ENCODE measurements around the gene PRR7.

Gene PRR7

DNA sequence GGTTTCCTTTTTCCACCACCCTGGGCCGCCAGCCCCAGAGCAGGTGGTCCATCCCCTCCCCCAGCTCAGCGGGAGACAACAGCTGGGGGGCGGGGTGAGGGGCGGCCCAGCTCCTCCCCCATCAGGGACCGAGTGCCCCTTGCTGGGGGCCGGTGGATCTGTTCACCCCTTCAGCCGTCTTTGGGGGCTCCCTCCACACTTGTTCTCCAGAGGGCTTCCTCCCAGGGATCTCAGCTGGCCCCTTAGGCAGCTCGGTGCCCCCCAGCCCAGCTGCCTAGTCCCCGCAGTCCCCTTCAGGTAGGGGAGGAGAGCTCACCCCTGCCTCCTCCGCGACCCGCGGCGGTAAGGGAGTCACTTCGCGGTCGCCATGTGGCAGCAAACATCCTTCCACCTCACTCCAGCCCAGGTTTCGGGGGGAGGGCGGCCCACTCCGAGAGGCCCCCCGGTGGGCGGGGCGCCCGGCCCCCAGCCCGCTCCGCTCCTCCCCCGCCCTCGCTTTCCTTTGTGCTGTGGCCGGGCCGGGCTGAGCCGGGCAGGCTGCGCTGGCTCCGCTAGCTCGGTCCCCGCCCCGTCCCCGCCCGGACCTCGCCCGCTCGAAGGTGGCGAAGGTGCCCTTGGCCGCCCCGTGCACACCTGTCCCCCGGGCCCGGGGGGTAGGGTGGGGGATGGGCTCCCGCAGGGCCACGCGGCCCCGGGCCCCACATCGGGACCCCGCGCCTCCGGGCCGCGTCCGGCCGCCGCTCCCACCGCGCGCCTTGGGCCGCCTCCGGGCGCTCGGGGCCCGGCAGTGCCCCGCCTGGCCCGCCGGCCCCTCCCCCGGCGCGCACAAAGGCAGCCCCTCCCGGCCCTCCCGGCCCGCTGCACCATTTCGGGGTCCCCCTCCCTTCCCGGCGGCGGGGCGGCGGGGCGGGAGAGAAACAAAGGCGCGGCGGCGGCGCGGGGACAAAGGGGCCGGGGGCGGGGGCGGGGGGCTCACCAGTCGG, 26.1 kb downstream of the PRR7 start:
- H3K9me3 ChIP-seq (ENCODE audit: control extremely low read depth in 1 of 5, control insufficient read depth in 4 of 5, insufficient read depth in 2 of 5, low read depth in 1 of 5, low read length in 4 of 5) = no peaks in the 10 kb centered on the region
- peak overlapping the region in 1 of 2 experiments; percentile 5 for H3K27ac ChIP-seq (ENCODE audit: insufficient read depth in 1 of 2, low read depth in 1 of 2, low read length in 2 of 2, poor library complexity in 1 of 2, severe bottlenecking in 2 of 2)
- CTCF ChIA-PET = interaction anchor here (0.7 to 1.9 kb wide), 9 partner anchors 9 to 164 kb away, joined by 3 to 12 read pairs (median 5); no protein-coding TSS in a partner anchor
- POLR2A ChIA-PET = interaction anchor here (1.4 kb wide), 1 partner anchor 17 kb away, joined by 4 read pairs; no protein-coding TSS in a partner anchor
- no peaks in the 10 kb centered on the region for H3K27me3 ChIP-seq (replicated peaks in 2 of 5; ENCODE audit: control insufficient read depth in 4 of 5, insufficient read depth in 5 of 5, low read length in 4 of 5)
- DNase-seq = peak; percentile 59 to 88 (median 85)
- WGBS (ENCODE audit: insufficient coverage) = 3% methylated on average over 34 of the region's 93 CpGs
- H3K4me1 ChIP-seq (ENCODE audit: control extremely low read depth in 1 of 4, control insufficient read depth in 4 of 4, insufficient read depth in 4 of 4, low read length in 3 of 4) = peaks cover 0 to 36% (median 32%) of the 10 kb centered on the region in 4 experiments
- peak overlapping the region in 6 of 7 experiments; percentile 36 to 76 (median 60) for H3K4me3 ChIP-seq (ENCODE audit: control insufficient read depth in 1 of 7, extremely low read depth in 1 of 7, insufficient read depth in 4 of 7, low read depth in 2 of 7, low read length in 6 of 7)
- H3K36me3 ChIP-seq (ENCODE audit: control insufficient read depth in 4 of 4, insufficient read depth in 4 of 4, low read length in 3 of 4) = peaks cover 0 to 6% (median 2%) of the 10 kb centered on the region in 4 experiments

DNA sequence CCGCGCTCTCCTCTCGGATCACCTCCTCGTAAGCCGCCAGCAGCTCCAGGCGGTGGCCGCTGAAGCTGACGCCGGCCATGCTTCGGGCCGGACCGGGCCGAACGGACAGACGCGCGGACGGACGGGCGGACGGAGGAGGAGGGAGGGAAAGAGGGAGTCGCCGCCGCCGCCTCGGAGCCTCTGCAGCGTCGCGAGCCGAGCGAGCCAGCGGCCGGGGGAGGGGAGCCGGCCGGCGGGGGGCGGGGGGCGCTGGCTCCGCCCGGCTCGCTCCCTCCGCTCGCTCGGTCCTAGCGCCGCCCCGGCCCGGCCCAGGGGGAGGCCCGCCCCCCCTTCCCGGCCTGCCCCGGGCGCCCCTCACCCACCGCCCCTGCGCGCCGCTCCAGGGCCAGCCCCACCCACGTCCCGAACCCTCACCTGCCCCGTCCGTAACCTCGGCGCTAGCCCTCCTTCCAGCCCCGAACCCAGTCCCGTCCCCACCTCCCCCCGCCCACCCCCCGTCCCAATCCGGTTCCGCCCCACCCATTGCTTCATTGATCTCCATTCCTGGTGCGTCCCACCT, 26.9 kb downstream of the PRR7 start, which contains the start of gene DBN1:
TSS of gene DBN1 (minus strand) at position 192 of the 559 bp plus-strand sequence. CDS start at position 79, 113 bp downstream.
- Histone ChIP-seq H3K4me1 (ENCODE audit: control extremely low read depth in 1 of 4, control insufficient read depth in 4 of 4, insufficient read depth in 4 of 4, low read length in 3 of 4) (peaks cover 0 to 43% (median 38%) of the 10 kb centered on the region in 4 experiments), H3K27me3 (replicated peaks in 2 of 5; ENCODE audit: control insufficient read depth in 4 of 5, insufficient read depth in 5 of 5, low read length in 4 of 5) (no peaks in the 10 kb centered on the region), H3K36me3 (ENCODE audit: control insufficient read depth in 4 of 4, insufficient read depth in 4 of 4, low read length in 3 of 4) (peaks cover 0 to 2% (median under 1%) of the 10 kb centered on the region in 4 experiments), H3K9me3 (ENCODE audit: control extremely low read depth in 1 of 5, control insufficient read depth in 4 of 5, insufficient read depth in 2 of 5, low read depth in 1 of 5, low read length in 4 of 5) (no peaks in the 10 kb centered on the region), H3K4me3 (ENCODE audit: control insufficient read depth in 1 of 7, extremely low read depth in 1 of 7, insufficient read depth in 4 of 7, low read depth in 2 of 7, low read length in 6 of 7) (peak within 1 kb of the TSS; percentile 15 to 76 (median 58)), H3K27ac (ENCODE audit: insufficient read depth in 1 of 2, low read depth in 1 of 2, low read length in 2 of 2, poor library complexity in 1 of 2, severe bottlenecking in 2 of 2) (peak within 1 kb of the TSS in 1 of 2 experiments; percentile 5)
- DNase-seq = peak in 1 of 3 donors; percentile 36
- ChIA-PET CTCF (interaction anchor here (0.8 to 1.3 kb wide), 3 partner anchors 16 to 34 kb away, joined by 3 to 7 read pairs (median 3); no protein-coding TSS in a partner anchor), POLR2A (no interaction called here)
- 3% methylated on average over 25 of the region's 69 CpGs for WGBS (ENCODE audit: insufficient coverage)

DNA sequence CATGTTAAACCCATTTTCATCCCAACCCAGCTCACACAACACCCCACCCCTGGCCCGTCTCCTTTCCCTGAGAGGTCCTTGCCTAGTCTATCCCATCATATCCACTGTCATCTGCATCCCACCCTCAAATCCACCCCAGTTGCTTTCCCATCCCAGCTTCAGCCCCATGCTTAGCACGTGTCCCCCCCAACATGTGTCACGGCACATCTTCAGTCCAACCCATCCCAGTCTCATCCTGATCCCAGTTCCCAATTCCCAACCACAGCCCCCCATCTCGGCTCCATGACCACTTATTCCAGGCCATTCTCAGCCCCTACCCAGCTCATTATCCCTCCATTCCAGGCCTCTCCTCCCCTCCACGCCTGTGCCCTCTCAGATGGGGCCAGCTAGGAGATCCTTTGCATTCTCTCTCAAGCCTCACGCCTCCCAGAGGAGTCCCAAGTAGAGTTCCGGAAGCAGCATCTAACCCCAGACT, 27.4 kb downstream of the PRR7 start:
- POLR2A ChIA-PET = no interaction called here
- Histone ChIP-seq H3K27ac (ENCODE audit: insufficient read depth in 1 of 2, low read depth in 1 of 2, low read length in 2 of 2, poor library complexity in 1 of 2, severe bottlenecking in 2 of 2) (no peak overlapping the region), H3K27me3 (replicated peaks in 2 of 5; ENCODE audit: control insufficient read depth in 4 of 5, insufficient read depth in 5 of 5, low read length in 4 of 5) (no peaks in the 10 kb centered on the region), H3K9me3 (ENCODE audit: control extremely low read depth in 1 of 5, control insufficient read depth in 4 of 5, insufficient read depth in 2 of 5, low read depth in 1 of 5, low read length in 4 of 5) (no peaks in the 10 kb centered on the region), H3K36me3 (ENCODE audit: control insufficient read depth in 4 of 4, insufficient read depth in 4 of 4, low read length in 3 of 4) (no peaks in the 10 kb centered on the region), H3K4me1 (ENCODE audit: control extremely low read depth in 1 of 4, control insufficient read depth in 4 of 4, insufficient read depth in 4 of 4, low read length in 3 of 4) (peaks cover 0 to 48% (median 42%) of the 10 kb centered on the region in 4 experiments), H3K4me3 (ENCODE audit: control insufficient read depth in 1 of 7, extremely low read depth in 1 of 7, insufficient read depth in 4 of 7, low read depth in 2 of 7, low read length in 6 of 7) (peak overlapping the region in 1 of 7 experiments; percentile 76)
- no peak for DNase-seq
- 90% methylated on average over 6 of the region's 7 CpGs for WGBS (ENCODE audit: insufficient coverage)
- CTCF ChIA-PET = no interaction called here

DNA sequence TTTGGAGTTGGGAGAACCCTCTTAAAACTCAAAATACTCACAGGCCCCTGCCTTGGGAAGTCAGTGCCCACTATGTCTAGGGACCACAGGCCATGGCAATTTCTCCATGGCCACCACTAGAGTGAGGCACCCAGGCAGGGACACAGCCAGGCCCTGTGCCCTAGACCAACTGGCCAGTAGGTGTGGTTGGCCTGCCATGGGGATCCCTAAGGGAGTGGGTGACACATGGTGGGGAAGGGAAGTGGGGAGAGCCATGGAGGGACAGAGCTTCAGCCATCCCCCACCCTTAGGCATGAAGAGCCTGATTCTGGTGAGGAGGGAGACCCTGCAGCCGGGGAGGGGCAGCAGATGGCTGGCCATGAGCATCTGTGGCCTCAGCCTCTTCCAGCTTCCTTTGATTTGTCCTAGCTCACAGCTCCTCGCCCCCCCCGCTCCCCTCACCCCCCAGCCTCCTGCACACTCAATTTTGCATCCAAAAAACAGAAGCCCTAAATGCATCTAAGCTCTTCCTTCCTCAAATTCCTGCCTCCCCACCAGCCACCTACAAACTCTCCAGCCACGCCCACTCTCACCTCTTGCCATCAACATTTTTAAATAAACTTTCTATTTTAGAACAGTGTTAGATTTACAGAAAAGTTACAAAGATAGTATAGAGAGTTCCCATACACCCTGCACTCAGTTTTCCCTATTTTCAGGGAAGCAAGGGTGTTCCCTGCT, 28.4 kb downstream of the PRR7 start:
- Histone ChIP-seq H3K4me1 (ENCODE audit: control extremely low read depth in 1 of 4, control insufficient read depth in 4 of 4, insufficient read depth in 4 of 4, low read length in 3 of 4) (peaks cover 0 to 57% (median 52%) of the 10 kb centered on the region in 4 experiments), H3K4me3 (ENCODE audit: control insufficient read depth in 1 of 7, extremely low read depth in 1 of 7, insufficient read depth in 4 of 7, low read depth in 2 of 7, low read length in 6 of 7) (no peak overlapping the region), H3K27me3 (replicated peaks in 2 of 5; ENCODE audit: control insufficient read depth in 4 of 5, insufficient read depth in 5 of 5, low read length in 4 of 5) (no peaks in the 10 kb centered on the region), H3K27ac (ENCODE audit: insufficient read depth in 1 of 2, low read depth in 1 of 2, low read length in 2 of 2, poor library complexity in 1 of 2, severe bottlenecking in 2 of 2) (no peak overlapping the region), H3K36me3 (ENCODE audit: control insufficient read depth in 4 of 4, insufficient read depth in 4 of 4, low read length in 3 of 4) (no peaks in the 10 kb centered on the region), H3K9me3 (ENCODE audit: control extremely low read depth in 1 of 5, control insufficient read depth in 4 of 5, insufficient read depth in 2 of 5, low read depth in 1 of 5, low read length in 4 of 5) (no peaks in the 10 kb centered on the region)
- CTCF ChIA-PET = interaction anchor here (0.7 to 7.0 kb wide), 5 partner anchors 11 to 26 kb away, joined by 3 to 62 read pairs (median 40); no protein-coding TSS in a partner anchor
- POLR2A ChIA-PET = no interaction called here
- peak in 2 of 3 donors; percentile 47 to 54 for DNase-seq
- WGBS (ENCODE audit: insufficient coverage) = 26% methylated on average over 3 of the region's 4 CpGs

DNA sequence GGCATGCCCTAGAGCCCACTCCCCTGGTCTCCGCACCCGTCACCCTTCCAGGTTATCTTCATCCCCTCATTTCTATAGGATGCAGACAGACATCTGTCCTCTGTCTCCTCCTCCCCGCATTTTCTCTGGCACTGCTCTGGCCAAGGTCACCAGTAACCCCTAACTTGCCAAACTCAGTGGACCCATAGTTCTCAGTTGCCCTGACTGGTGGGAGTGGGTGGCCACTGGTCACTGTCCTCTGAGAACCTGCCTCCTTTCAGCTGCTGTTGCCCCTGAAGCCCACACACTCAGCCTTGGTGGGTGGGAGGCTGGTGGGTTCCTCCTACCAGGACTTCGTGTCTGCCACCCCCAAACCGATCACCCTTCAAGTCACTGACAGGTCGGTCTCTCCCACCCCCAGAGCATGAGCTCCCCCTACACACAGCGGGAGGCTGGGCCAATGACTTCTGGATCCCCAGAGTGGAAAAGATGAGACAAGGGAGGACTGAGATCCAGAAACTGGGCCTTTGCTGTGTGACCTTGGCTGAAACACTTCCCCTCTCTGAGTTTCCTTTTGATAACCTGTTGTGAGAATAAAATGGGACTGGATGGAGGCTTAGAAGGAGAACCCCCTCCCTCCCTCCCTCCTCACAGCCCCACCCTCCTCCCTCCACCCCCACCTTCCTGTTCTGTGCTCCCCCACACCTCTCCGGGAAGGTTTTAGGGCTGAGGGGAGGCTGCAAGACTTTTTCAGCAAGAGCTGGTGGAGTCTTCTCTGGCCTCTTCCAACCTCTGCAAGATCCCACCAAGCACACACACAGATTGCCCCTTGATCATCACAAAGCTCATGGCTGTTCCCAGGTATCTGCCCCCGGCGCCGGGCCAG, 29.2 kb downstream of the PRR7 start:
- 70% methylated on average over 2 of the region's 11 CpGs for WGBS (ENCODE audit: insufficient coverage)
- POLR2A ChIA-PET = interaction anchor here (0.9 kb wide), 1 partner anchor 22 kb away, joined by 3 read pairs; the partner anchor contains the start of gene PDLIM7
- no peaks in the 10 kb centered on the region for H3K9me3 ChIP-seq (ENCODE audit: control extremely low read depth in 1 of 5, control insufficient read depth in 4 of 5, insufficient read depth in 2 of 5, low read depth in 1 of 5, low read length in 4 of 5)
- H3K4me1 ChIP-seq (ENCODE audit: control extremely low read depth in 1 of 4, control insufficient read depth in 4 of 4, insufficient read depth in 4 of 4, low read length in 3 of 4) = peaks cover 0 to 60% (median 54%) of the 10 kb centered on the region in 4 experiments
- no peak overlapping the region for H3K4me3 ChIP-seq (ENCODE audit: control insufficient read depth in 1 of 7, extremely low read depth in 1 of 7, insufficient read depth in 4 of 7, low read depth in 2 of 7, low read length in 6 of 7)
- DNase-seq = no peak
- CTCF ChIA-PET = interaction anchor here (1.1 to 7.0 kb wide), 7 partner anchors 10 to 25 kb away, joined by 3 to 62 read pairs (median 21); no protein-coding TSS in a partner anchor
- H3K36me3 ChIP-seq (ENCODE audit: control insufficient read depth in 4 of 4, insufficient read depth in 4 of 4, low read length in 3 of 4) = no peaks in the 10 kb centered on the region
- H3K27me3 ChIP-seq (replicated peaks in 2 of 5; ENCODE audit: control insufficient read depth in 4 of 5, insufficient read depth in 5 of 5, low read length in 4 of 5) = no peaks in the 10 kb centered on the region
- H3K27ac ChIP-seq (ENCODE audit: insufficient read depth in 1 of 2, low read depth in 1 of 2, low read length in 2 of 2, poor library complexity in 1 of 2, severe bottlenecking in 2 of 2) = no peak overlapping the region

Data from common myeloid progenitor, CD34-positive (primary cell).